DMS79 treated with DMSO at 0.1 percent for 48 hours (cell line): ENCODE data around the gene OTOGL.
"Not testable (repeated sequence)": the region's sequence is repeated elsewhere in the genome, so short reads cannot be mapped to it uniquely, and the experiment has no call there.

Experiments
- DNase-seq: peaks from one replicate; lab custom pipeline; 2025; lab: John Stamatoyannopoulos, UW

Gene OTOGL, protein sequence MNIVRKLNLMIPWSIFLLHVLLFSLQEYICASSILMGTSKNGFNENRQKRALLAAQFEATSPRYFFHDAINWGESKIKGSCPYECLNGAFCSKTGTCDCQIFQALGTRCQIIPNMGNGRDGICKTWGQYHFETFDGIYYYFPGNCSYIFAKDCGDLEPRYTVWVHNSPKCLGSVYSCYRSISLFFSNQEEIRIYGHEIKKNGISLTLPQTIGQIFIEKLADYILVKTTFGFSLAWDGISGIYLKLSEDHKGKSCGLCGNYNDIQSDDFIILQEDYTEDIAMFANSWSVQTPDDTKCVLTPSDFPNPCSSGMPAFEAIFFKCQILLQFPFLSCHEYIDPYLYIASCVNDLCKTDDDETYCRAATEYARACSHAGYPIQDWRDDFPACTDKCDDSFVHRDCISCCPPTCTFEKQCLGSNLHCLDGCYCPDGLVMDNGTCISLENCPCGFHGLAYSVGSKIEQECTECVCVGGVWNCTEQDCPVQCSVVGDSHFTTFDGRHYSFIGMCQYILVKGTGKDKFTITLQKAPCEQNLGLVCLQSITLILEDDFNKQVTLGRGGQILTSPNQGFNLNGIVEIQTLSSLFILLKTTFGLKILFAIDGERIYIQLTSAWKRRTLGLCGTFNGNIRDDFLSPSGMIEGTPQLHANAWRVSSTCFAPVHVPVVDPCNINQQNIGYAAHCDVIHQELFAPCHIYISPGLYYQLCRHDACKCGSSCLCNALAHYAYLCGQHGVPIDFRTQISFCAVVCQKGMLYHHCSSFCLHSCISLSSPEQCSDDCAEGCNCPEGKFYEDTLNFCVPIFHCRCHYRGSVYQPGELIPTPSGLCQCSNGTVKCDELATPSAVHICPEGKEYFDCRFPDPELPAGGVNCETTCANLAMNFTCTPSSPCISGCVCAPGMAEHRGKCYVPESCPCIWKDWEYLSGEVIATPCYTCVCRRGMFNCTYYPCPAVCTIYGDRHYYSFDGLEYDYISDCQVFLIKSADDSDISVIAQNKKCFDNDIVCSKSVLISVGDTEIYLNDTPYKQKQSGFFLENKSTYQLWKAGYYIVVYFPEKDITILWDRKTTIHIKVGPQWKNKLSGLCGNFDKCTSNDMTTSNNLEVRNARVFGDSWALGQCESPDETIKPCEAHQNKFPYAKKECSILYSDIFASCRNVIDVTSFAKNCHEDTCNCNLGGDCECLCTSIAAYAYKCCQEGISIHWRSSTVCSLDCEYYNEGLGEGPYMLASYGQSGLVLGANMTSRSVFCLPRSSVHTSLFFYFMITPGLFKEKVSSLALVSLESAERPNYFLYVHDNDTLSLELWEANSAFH (N-terminal part only)

DNA sequence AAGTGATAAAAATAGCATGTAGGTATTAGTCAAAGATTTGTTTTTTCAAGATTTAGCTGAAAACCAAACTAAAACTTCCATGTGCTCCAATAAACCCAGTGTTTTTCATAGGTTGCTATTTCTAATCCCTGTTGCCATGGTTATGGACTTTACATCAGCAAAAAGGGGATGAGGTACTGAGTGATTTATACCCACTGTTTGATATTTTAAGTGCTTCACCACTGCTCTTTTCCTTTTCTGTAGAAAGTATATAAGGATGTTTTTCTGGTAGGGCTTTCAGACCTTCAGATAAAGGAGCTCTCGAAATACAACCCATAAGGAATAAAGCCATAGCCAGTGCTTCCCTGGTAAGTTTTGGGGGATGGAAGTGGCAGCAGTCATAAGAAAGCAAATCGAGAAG lies at the start of gene OTOGL:
OTOGL (plus strand) TSS at position 279 of the 400 bp plus-strand sequence. CDS start 109,895 bp downstream, outside the sequence.
- DNase-seq, result no peak

DNA sequence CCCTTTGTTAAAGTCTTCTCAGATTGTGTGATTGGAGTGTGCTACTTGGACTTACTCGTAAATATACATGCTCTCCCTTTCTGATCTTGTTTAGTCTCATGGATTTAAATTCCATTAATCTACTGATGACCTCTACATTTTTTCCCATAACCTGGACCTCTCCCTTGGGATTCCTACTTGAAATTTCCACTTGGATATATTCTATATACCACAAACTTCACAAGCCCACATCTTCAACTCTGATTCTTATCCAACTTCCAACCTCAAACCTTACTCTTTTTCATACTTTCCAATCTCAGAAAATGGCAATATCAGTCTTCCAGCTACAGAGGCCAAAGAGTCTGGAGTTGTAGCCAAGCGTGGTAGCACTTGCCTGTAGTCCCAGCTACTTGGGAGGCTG lies 49.1 kb upstream of the OTOGL start:
- no peak for DNase-seq

DNA sequence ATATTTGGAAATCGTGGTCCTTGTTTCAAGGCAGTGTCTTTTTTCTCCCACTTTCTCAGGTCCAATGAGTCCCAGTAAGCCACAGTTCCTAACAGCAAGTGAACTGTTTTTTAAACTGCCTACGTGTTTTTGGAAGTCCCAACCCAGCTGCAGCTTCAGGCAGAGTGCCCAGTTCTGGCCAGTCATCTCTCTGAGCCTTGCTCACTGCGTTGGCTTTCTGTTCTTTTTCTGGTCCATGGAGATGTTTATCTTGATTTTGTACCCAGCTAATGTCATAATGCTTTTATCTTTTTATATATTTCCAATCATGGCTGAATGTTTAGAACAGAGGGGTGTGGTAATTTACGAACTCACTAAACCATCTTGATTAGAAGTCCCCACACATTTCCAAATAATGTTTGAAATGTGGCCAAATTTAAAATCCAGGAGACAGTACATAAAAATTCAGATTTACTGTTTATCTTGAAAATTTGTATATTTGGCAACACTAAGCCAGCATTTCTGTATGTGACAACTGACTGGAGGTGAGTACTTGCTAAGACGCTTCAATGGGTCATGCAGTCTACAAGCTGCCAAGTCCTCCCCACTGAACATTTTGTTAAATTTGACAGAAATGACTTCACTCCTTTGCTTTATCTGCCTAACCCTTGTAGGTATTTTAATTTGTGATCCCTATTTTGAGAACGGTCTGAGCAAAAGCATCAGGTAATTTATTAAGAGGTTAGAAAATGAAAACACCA lies 46.1 kb upstream of the OTOGL start:
- DNase-seq, result no peak

DNA sequence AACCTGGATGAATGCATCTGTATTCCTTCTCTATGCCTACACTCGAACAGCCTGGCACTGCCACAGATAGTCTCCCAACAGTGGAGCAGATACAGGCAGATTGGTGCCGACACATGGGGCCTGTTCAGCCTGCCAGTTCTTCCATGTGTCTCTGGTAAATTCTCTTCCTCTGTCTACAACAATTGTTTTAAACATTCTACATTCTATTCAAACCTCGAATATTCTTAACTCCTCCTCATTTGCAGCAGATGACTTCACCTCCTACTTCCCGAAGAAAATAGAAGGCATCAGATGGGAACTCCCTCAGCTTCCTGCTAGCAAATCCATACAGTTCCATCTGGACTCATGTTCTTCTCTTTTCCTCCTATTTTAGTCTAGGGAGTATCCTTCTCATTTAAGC lies 43.1 kb upstream of the OTOGL start:
- no peak for DNase-seq

DNA sequence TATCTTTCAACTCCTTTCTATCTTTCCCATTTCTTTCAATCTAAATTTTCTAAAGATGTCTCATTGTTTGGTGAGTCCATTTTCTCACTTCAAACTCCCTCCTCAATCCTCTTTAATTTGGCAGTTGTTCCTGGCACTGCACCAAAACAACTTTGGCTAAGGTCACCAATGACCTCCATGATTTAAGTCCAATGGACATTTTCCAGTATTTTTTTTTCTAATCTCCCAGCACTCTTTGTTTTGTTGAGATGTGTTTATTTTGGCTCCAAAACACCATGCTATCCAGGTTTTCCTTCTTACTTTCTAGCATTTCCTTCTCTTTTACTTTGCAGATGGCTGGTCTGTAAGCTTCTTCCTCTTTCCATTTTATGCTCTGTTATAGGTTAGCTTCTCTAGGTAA lies 42.5 kb upstream of the OTOGL start:
- DNase-seq, result no peak

DNA sequence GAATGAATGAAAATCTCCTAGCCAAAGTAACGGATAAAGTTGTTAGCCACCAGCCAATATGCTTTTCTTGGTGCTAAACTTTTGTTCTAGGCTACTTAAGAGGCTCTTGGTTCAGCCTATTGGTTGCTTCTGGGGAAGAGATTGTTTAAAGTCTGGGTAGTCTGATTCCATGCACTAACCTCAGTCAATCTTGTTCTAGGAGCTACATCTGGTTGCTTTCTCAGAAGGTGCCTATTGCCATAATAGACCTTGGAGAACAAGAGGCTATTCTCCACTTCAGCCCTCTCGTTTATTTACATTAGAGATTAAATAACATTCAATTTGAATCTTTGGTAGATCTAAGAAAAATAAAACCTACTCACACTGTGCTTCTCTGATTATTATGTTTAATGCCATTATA lies 40.8 kb upstream of the OTOGL start:
- peak; percentile 37 for DNase-seq

DNA sequence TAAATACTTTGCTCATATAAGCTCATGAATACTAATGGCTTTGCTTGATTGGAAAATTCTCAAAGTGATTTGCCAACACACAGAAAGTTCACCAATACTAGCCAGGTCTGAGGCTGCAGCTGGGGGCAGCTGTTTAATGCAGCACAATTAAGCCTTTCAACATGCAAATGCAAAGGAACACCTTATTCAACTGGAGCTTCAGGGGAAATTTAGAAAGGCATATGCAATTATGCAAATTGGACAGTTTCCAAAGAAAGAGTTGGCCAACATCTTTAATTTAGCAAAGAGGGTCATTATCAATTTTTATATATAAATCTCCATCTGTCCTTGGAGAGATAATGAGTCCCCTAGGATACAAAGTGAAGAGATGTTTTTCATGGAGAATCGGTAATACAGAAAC lies 40.2 kb upstream of the OTOGL start:
- no peak for DNase-seq

DNA sequence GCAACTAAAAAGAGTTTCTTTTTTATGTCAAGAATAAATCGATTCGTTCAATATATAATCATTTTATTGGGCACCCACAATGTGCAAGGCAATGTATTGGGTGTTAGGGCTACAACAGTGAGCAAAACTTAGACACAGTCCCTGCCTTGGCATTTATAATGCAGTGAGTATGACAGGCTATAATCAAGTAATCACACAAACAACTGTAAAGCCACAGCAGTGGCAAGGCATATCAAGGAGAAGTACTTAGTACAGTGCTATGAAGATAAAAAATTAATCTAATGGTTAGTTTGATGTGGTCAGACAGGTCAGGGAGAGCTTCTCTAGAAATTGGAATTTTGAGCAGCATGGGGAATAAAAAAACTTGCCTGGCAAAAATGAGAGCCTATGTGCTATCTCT lies 39.5 kb upstream of the OTOGL start:
- DNase-seq, result no peak

DNA sequence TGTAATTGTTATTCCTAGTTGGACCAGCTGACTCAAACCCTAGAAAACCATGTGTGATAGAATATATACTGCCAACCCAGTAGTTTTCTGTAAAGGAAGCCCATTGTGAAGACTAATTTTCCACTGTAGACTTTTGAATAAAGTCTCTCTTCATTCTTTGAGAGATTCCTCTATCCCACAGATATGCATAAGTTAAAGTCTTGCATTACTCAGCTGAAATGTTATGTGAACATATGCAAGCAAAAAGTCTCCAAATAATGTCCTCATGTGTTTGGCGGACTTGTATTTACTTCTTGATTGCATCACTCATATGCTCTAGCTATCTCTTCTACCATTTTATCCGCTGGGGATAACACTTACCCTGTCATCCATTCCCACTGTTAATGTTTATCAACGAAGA lies 35.1 kb upstream of the OTOGL start:
- DNase-seq, result no peak

DNA sequence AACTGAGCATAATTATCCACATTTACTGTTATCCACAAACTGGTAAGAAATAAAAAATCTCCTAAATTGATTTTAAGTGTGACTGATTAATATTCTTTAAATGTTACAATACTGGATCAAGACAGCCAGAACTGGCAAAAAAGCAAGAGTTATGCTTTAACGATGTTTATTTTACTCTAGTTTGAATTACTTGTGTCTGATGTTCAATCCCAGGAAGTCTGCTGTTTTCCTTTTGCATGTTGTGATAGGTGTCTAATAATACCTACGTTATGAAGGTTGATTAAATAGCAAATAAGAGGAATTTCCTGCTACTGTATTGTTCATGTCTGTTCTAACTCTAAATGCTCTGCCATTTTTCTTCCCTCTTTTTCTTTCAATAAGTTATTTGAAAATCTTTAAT lies 34.4 kb upstream of the OTOGL start:
- no peak for DNase-seq

DNA sequence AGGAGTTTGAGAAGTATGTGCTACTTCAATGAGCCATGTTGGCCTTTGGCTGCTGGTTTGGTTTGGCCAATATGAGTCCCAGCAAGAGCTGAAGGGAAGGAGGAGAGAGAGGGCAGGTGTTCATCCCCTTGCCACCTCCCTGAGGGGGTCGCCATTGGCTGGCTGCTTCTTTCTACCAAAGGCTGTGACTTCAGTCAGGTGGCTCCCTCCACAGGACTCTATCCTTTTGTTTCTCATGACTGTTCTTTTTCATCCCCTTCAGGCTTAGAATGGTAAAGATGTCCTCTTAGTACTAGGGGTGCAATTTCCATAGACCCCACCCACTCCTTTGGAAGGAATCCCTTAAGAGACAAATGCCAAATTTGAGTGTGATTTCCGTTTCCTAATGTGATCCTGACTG lies 31.2 kb upstream of the OTOGL start:
- no peak for DNase-seq

DNA sequence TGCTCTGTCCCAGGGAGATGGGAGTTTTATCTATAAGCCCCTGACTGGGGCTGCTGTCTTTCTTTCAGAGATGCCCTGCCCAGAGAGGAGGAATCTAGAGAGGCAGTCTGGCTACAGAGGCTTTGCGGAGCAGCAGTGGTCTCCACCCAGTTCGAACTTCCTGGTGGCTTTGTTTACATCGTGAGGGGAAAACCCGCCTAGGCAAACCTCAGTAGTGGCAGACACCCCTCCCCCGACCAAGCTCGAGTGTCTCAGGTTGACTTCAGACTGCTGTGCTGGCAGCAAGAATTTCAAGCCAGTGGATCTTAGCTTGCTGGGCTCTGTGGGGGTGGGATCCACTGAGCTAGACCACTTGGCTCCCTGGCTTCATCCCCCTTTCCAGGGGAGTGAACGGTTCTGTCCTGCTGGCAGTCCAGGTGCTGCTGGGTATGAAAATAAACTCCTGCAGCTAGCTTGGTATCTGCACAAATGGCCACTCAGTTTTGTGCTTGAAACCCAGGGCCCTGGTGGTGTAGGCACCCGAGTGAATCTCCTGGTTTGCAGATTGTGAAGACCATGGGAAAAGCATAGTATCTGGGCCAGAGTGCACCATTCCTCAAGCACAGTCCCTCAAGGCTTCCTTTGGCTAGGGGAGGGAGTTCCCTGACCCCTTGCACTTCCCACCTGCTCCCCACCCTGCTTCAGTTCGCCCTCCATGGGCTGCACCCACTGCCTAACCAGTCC lies 15.3 kb upstream of the OTOGL start:
- not testable (repeated sequence) for DNase-seq

DNA sequence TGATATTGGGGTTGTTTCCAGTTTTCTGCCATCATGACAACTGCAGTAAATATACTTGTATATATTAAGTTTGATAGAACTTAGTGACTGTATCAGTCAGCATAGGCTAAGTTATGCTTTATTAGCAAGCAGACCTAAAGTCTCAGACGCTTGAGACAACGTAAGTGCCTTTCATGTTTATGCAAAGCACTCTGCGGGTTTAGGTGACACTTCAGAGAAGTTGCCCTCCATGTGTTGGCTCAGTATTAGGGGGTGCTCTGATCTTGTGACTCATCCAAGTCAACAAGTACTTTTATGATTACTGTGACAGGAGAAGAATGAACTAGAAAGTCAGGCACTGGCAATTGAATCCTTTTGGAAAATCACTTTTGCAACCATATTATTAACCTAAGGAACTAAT lies 13.3 kb upstream of the OTOGL start:
- DNase-seq, result no peak

DNA sequence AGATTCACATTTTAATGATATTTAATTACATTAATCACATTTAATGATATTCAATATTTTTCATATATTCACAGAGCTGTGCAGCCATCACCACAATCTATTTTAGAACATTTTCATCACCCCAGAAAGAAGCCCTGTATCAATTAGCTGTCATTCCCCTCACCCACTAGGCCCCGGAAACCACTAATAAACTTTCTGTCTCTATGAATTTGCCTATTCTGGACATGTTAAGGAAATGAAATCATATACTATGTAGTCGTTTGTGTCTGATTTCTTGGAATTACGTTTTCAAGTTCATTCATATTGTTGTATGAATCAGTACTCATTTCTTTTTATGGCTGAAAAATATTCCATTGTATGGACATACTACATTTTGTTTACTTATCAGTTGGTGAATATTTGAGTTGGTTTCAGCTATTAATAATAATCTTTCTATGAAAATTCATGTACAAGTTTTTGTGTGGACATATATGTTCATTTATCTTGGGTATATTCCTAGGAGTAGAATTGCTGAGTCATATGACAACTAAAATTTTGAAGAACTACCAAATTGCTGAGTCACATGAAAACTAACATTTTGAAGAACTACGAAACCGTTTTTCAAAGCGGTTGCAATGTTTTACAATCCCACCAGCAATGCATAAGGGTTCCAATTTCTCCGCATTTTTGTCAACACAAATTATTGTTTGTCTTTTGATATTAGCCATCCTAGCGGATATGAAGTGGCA lies 11.7 kb upstream of the OTOGL start:
- no peak for DNase-seq

DNA sequence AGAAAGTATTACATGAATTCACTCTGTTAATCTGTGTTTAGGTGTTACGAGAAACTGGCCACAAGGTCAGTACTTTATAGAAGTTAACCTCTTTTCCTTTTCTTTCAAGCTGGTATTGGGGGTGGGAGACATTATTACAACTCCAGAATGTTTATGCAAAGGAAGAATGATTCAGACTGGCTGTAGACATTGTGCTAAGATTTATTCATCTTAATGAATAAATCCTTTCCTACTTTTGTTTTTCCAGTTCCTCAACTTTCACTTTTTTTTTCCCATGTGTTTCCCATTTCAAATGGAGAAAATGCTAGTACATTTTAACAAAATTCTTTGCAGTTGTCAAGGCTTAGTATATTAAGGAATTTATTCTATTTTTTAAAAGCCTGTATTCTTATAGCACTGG lies 1.3 kb downstream of the OTOGL start:
- DNase-seq, result no peak

DNA sequence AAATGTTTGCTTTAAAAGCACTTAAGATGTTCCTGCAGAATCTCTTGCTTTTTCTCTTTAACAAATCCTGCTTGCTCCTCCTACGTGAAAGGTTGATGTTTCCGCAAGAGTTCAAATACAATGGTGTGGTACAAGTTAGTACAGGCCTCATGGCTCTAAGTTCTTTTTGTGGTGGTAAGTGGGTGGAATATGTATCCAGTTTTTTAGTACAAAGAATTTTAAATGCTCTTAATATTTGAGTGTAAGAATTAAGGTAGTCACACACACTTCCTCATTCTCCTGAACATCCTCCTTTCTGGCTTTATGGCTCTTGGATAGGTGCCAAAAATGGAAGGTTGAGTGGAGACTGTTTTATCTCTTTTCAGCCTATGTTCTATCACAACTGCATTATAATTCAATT lies 1.8 kb downstream of the OTOGL start:
- DNase-seq, result peak; percentile 97

DNA sequence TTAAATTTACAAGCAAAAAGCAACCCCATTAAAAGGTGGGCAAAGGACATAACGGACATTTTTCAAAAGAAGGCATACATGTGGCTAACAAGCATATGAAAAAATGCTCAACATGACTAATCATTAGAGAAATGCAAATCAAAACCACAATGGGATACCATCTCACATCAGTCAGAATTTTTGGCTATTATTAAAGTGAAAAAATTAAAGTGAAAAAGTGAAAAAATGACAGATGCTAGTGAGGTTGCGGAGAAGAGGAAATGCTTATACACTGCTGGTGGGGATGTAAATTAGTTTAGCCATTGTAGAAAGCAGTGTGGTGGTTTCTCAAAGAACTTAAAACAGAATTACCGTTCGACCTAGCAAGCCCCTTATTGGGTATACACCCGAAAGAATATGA lies 7.9 kb downstream of the OTOGL start:
- no peak for DNase-seq

DNA sequence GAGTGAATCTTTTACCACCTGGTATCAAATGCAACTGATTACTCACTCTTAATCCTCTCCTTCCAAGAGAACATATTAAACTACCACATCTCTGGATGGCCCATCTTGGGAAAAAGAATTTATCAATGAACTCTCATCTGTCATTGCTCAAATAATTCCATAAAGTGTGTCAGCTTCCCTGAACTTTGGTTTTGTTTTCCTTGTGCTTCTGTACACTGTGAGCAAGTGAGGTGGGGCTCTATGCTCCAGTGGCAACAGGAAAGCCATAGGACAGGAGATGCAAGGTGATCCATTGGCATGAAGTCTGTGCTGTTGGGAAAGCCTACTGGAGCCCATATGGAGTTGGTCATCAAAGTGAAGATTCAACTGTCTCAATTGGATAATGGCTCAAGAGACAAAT lies 17.4 kb downstream of the OTOGL start:
- DNase-seq, result no peak

DNA sequence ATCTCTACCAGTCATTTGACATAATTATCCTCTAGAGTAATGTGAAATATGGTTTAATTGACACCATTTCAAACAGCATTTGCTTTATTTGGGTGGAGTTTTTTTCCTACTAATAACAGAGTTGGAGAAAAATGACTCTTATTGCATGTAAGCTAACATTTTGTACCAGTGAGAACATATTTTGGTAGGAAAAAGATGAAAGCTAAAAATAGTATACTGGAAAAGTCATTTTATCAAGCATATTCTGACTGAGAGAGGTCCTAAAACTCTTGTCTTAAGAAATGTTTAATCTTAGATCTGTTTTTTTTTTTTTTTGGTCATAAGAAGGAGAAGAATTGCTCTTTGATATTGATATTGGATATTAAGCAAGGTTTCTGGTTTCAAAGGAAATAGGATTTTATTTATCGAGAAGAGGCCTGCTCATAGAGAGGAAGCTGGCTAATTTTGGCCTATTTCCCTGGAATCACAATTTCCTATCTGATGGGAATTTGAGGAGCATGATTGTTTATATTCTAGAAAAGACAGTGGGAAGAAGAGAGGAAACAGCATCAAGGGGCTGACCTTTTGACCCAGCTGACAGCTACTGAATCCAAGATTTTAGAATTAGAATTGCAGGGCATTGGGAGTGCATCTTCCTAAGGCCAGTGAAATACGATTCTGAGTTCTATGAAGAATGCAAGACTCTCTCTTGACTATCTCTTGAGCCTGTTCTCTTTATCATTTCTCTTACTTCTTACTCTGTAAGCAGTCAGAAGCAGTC lies 19.4 kb downstream of the OTOGL start:
- DNase-seq, result no peak

DNA sequence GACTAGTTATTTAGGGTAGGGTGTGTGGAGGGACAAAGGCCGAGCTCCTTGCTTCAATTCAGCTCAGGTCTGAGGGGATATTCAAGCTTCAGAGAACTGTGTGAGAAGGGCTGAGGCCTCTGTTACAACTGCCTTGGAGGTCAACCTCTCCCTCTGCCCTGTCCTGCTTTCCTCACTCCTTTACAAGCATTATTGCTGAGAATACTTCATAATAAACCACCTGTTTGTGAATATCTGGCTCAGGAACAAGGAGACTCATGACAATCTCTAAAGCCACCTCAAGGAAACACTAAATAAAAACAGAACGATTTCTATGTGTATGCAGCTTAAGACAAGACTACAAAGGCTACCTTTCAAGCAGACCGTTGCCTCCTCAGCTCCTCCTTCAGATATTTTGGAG lies 21.7 kb downstream of the OTOGL start:
- no peak for DNase-seq
